GM19397 (cell line): Measurements from ENCODE around the gene SHB.

Experiments used
- ATAC-seq: cut with Tn5 transposase; IDR thresholded peaks from one replicate; pipeline ENCODE4 v1.9.1; 2021; ENCODE audit warnings: mild to moderate bottlenecking, moderate library complexity; ENCODE audit not compliant: unreplicated experiment

SHB gene

DNA sequence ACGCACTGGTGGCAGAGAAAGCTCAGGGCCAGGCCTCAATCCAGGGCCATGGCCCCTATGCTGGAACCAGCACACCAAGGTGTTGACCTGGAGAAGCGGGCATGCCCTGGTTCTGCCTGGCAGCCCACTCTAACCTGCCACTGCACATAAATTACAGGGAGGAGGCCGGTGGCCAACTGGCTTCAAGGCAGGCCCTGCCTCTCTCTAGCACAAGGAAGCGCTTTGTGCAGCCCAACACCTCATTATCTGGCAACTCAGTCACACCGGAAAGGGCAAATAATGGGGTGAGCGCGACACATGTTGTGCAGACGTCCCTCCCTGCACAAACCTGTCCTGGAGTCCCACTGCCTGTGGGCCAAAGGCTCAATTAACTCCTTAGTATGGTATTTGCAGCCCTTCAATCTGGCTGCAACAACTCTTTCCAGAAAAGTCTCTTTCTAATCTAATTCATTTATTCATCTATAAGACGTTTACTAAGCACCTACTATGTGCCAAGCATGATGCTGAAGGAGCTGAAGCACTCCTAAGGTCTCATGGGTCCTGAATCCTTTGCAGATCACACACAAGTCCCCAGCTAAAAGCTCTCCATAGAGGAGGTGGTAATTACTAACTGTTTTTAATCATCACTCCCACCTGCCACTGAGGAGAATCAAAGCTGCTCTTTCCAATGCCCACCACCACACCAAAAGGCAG, 24.9 kb downstream of the SHB start:
- ATAC-seq = no peak

DNA sequence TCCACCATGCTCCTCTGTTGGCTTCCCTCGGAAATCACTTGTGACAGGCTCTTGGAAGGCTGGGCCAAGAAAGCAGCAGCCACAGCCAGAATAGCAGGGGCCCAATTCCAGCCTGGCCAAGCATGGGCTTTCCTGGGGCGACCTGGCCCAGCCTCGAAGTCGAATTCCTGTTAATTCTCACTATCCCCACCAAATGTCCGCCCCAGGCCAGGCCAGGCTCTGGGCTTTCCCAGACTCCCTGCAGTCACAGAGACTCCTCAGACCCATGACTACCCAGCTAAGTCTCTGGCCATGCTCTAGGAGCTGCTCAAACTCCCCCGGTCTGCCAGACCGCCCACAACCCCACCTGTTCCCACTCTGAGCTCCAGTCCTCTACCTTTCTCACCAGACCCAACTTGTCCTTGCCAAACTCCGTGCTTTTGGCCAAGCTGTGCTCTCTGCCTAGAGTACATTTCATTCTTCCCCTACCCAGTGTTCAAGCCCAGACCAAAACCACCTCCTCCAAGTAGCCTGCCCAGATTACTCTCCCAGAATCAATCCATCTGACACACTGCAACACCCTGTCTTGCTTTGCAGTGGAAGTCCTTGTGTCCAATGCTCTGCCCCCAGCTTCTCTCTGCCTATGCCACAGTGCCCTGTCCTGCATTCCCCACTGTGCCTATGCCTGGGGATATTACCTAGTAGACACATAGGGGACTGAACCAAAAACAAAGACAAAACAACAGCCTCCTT, 26.2 kb downstream of the SHB start:
- no peak for ATAC-seq

DNA sequence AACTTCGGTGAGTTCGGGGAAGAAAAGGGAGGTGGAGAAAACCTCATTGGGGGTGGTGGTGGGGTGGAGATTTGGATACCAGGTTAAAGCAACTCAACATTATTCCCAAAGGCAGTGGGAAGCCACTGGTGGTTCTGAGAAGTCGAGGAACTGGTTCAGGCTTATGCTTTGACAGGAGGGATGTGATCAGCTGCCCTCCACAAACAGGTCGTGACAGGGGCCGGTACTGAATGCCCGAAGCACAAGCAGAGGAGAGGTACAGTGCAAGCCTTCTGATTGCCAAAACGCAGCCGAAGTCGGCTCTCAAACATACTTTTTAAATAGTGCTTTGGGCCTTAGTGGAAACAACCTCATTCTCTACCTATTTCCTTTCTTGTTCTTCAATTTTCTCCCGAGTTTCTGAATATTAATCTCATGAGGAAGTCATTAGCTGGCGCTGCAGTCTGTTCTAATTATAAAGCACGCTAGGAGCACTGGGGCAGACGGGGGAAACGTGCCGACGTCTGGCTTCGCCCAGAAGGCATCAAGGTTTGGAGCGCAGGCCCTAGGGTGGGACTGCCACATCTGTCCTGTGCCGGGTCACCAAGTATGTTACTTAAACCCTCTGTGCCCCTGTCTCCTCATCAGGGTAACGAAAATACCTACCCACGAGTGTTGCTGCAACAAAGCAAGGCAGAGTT, 27.3 kb downstream of the SHB start:
- no peak for ATAC-seq

DNA sequence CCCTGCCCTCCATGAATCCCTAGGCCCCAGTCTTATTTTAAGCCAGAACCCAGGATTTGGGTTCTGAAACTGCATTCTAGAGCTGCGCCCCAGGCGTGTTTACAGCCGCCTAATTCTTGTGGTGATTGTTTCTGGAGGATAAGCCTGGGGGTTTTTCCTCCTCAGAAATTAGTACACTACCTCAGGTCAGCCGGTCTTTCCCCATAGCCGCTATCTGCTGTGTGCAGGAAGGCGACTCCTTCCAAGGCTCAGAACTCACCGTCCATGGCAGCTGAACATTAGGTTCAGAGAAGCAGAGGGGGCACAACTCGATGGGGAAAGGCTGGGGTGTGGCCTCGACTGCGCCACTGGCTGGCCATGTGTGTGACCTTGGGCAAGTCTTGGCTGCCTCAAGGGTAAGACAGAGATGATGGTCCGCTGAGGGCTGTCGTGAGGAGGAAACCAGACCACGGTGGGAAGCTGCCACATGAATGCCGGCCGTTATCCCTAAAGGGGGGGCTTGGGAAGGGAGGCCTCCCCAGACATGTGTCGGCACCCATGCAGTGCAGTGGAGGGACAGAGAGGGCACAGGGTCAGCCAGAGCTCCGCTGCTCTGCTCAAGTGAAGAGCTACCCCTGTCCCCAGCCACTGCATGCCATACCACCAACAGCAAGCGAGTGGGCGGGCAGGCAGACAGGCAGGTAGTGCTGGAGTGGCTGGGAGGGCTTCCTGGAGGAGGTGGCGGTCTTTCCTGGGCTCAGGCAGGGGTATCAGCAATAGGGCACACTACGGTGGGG, 28.9 kb downstream of the SHB start:
- ATAC-seq = no peak

DNA sequence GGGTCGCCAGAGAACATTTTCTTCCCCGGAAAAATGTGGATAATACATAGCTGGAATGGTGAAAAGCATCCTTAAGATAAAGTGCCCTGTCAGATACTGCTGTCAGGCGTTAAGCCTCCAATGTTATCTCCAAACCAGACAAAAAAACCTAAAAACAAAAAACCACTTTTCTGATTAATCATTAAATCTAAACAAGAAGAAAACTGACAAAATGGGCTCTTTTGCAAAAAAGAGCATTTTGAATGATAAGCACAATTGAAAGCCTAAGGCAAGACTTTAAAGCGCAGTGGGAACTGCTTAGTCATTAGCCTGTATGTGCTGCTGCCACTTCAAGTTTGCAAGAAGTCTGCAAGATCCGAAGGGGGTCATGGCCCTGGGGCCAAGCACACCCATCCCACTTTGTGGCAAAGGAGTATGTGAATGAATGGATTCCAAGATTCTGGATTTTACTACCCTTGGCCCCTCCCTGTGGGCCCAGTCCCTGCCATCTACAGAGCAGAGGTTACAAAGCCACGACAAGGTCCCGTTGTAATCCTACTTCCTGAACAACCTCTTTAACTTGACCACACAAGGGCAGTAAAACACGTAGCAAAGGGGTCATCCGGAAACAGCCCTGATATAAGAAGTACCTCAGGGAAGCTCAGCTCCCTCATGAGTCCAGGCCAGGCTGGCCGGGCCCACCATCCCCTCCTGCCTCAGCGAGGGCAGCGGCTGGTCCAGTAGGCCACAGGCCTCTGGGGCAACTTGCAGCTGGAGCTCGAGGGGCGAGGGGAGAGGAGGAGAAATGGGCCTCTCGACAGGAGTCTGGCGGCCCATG, 29.7 kb downstream of the SHB start:
- no peak for ATAC-seq

DNA sequence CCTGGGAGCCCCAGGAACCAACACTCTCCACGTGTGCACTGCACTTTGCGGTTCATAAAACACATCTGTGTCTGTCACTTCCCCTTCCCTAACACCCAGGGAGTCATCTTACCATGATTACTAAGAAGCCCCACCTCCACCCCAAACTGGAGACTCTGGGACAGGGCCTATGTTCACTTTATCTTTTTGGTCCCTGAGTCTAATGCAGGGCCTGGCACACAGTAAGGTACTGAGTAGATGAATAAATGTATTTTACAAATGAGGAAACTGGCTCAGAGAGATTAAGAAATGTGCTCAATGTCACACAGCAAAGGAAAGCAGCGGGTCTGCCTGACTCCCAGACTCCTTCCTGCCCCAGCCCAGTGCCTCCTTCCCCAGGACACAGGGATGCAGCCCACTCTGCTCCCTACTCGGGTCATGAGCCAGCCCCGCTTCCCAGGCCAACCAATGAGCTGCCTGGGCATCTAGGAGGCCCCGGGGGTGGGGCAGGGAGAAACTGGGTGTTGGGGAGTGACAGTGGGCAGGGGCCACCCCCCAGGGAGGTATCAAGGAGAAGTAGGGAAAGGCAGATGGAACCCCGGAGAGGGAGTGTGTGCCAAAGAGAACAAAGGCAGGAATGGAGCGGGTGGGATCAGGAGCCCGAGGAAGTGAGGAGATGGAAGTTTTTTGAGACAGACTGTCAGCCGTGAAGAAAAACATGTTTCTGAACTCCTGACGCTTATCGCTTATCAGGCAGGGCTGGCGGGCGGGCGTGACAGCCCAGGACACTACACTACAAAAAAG, 30.5 kb downstream of the SHB start:
- no peak for ATAC-seq

DNA sequence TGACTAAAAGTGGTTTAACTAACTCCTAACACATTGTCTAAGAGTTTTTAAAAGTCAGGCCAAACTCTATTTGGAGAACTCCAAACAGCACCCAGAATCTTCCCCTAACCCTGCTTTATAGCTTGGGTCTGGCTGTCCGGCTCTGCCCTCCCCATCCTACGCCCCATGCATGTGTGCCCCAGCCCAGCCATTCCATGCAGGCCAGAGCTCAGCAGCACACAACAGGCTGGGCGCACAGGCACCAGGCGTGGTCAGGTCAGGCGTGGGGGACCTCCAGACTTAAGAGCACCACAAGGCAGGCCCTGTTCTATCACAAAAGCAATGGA, 31.1 kb downstream of the SHB start:
- ATAC-seq = no peak

DNA sequence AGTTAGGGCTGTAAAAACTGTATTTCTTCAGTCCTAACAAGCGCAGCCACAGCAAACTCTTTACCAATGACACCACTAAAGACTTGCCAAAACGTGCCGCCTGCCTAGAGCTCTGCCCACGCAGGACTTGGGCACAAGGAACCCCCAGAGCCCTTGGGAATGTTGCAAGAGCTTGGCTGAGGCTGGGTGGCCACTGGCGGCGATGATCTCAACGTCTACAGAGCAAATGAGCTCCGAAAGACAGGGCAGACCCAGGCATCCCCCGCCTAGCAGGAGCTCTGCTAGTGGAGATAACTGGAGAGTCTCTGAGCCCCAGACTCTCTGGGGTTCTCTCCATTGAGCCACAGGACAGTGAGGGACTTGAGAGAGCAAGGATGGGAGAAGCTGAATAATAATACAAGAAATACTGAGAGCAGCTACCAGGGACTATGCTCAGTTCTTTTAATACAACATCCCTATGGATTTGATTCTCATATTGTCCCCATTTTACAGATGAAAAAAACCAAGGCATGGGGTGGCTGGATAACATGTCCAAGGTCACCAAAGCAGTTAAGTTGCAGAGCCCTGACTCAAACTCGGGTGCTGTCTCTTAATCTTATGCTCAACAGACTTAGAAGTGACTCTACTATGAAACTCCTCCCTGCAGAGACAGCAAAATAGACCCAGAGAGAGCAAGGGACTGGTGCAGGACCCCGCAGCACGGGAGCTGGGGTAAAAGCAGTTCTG, 32.5 kb downstream of the SHB start:
- ATAC-seq = no peak

DNA sequence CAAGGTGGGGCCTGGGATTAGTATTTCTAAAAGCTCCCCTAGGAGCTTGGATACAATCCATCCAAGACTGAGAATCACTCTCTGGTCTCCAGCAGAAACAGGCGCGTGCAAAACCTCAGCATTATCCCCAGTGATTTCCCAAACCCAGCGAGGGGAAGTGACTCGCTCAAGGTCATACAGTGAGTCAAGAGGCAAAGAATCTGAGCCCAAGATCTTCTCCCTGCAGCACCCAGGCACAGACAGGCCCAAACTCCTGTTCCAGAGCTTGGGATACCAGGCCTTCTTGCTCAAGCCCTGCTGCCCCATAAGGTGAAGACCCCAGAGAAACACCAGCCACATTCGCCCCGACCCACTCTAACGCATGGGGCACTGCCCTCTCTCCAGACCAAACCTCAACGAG, 33.2 kb downstream of the SHB start:
- ATAC-seq = no peak

DNA sequence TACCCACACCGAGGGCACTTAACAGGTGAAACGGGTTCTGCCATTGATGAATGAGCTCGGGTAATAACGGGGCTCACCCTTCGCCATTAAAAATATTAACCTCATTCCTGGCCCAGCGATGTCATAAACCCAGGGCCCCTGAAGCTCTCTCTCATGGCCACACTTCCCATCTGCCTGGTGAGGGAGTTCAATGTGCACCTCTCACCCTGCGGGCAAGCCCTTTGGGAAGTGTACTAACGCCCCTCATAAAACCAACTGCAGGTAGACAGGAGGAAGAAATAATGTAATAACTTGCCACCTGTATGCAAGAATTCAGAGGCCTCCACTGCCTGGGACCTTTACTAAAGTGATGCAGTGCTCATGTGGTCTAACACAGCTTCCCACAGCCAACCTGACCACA, 35.1 kb downstream of the SHB start:
- ATAC-seq = no peak

DNA sequence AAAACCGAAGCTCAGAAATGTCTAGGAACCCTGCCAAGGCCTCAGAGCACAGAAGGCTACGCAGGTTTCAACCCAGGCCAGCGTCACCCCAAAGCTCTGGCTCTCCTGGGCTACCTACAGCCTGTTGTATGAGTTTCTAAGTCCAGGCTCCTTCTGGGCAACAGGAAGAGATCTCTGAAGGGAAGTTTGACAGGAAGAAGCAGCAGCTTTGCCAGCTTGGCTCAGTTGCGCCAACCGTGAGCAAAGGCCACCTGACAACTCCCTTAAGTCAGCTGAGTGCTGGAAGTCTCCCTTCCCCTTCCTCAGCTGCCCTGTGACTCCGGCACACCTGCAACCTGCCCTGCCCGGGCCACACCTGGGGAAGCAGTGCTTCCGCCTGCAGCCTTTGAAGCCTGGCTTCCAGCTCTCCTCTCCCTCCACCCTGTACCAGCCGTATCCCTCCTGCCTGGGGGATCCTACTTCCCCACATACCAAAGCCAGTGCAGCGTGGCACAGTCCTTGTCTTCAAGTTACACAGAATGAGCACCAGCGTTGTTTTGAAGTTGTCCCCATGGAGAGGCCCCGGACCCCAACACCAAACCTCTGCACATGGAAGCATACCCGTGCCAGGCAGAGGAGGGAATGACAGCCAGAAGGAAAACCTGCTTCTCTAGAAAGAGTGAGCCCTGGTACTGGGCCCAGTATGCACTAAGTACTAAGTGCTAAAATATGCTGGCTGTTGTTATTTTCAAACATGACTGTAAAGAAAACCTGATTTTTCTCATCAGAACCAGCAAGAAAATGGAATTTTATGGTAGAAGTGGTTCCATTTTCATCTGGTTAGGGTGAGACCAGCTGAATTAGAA, 36.5 kb downstream of the SHB start:
- no peak for ATAC-seq

DNA sequence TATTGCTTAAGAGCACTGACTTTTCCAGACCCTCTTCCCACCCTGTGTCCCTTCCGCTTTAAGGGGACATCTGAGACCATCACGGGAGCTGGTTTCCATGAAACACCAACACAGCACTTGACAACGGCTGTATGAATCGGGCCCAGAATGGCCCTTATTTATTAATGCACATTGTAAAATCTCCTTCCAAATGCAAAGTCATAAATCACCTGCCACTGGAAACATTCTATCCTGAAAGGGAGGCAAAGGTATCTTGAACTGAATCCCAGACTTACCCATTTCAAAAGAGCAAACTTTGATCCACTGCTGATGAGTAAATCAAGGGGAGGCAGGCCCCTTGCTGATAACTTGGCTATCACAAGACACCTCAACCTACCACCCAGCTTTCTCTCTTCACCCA, 37.4 kb downstream of the SHB start:
- ATAC-seq = no peak

DNA sequence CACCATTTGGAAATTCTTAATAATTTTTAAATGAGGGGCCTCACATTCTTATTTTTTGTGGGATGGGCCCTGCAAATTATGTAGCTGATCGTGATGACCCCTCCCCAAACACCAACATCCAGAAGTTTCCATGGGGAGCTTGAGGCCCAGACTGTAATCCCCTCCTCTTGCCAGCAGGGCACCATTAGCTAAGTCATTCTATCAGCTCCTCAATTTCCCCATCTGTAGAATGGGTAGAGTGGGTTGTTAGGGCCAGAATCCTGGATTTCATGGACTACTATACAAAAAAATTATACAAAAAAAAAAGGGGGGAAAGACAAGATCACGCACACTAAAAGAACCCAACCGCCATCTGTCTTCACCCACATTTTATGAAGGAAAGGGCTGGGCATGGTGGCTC, 38.4 kb downstream of the SHB start:
- no peak for ATAC-seq

DNA sequence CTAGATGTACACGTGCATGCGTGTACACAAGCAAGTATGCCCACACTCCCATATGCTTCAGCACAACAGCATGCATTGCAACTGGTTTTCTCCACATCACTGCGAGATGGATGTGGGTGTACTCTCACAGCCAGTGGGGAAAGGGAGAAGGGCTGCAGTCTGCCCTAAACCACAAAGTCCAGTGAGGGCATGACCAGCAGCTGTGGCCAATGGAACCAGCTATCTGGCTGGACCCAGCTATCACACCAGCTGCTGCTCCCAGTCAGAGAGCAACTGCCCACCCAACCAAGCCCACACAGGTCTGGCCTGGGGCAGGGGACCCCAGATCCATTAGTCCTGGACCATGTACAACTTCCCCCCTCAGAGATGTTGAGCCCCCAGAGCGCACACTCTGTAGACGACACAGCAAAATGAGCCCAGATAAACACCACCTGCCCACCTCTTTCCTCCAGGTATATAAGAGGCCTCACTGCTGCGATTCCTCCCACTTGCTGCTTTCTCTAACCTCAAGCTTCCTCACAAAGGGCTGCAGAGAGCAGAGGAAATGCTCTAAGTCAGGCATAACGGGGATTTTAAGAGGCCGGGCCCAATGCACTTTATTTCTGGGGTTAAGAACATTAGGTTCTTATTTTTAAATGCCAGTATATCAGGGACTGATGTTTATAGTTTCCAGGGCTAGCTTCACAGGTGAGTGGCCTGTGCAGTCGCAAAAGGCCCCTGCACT, 39.0 kb downstream of the SHB start:
- no peak for ATAC-seq

DNA sequence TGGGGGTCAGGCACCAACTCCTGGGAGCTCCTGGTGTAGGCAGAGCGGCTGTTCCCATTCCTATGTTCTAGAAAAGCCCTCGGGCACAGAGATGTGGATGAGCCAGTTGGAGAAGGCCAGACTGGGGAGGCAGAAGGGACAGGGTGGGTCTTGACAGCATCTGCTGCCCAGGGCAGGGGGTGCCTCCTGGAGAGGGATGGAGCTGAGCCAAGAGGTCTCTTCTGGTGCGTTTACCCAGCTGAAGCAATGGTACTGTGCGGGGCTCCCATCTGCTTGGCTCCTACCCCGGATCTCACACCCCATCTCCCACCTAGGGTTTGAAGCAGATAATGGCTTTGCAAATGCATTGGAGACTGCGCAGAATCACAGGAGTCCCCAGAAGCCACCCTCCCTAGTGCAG, 41.3 kb downstream of the SHB start:
- no peak for ATAC-seq

DNA sequence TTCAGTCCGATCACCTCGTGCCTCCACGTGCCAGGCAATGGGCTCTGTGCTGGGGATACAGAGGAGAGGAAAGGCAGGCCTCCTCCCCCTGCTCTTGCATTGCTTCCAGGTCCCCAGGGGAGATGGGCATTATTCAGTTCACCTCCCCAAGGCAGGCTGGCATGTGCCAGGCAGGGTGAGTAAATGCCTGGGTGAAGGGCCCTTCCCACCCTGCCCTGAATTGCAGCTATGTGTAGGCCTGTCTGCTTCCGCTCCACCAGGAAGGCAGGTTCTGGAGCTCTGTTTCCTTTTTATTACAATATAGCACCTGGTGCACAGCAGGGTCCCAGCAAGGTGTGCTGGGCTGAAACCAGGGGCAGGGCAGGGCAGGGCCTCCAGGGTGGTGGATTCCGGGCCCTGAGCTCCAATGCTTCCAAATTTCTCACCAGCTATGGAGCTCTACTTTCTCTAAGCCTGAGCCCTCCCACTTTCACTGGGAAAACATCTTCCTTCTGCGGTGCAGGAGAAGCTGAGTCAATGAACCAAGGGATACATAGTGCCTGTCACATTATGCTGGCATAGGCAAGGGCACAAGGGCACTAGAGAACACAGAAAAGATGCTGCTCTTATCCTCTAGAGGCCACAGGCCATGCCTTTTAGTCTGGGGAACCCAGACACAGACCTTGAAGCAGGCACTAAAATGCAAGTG, 42.0 kb downstream of the SHB start:
- ATAC-seq = no peak
